ENCODE results near the gene MYNN.

MYNN gene

GRCh38 chr3:169780742-169781141, 7.5 kb downstream of the MYNN start:
- no peak for DNase-seq

GRCh38 chr3:169781209-169781855, 8.1 kb downstream of the MYNN start:
- no peak for DNase-seq

- DNase-seq: no peak
Measured at GRCh38 chr3:169787120-169787519, 13.9 kb downstream of the MYNN start.

- DNase-seq: no peak
Measured at GRCh38 chr3:169787791-169788190, 14.6 kb downstream of the MYNN start.

GRCh38 chr3:169790219-169790618, 17.0 kb downstream of the MYNN start:
- DNase-seq: no peak

- DNase-seq: no peak
Measured at GRCh38 chr3:169790687-169791429, 17.7 kb downstream of the MYNN start.

GRCh38 chr3:169792359-169792758, 19.2 kb downstream of the MYNN start:
- DNase-seq: no peak

- DNase-seq: no peak
Measured at GRCh38 chr3:169804681-169805080, 31.5 kb downstream of the MYNN start.

GRCh38 chr3:169809230-169809795, 36.1 kb downstream of the MYNN start:
- DNase-seq: peak; percentile 24 to 27

- peak; percentile 64 to 78 for DNase-seq
Measured at GRCh38 chr3:169811631-169812331, 38.6 kb downstream of the MYNN start.

- peak; percentile 71 to 80 for DNase-seq
Measured at GRCh38 chr3:169812332-169813235, 39.4 kb downstream of the MYNN start, which contains the start of the genes LRRC34 and LRRIQ4. Gene LRRC34, minus strand, starts transcription at chr3:169812904. Its CDS starts 356 bp downstream, at chr3:169812548. Gene LRRIQ4, plus strand, starts transcription at chr3:169812870. Its CDS starts 9,052 bp downstream, at chr3:169821922.

- DNase-seq: no peak
Measured at GRCh38 chr3:169813278-169813677, 40.1 kb downstream of the MYNN start.

GRCh38 chr3:169813757-169814517, 40.7 kb downstream of the MYNN start:
- DNase-seq: peak; percentile 72 to 74

GRCh38 chr3:169815590-169816150, 42.5 kb downstream of the MYNN start:
- no peak for DNase-seq

- no peak for DNase-seq
Measured at GRCh38 chr3:169818316-169818715, 45.1 kb downstream of the MYNN start.

GRCh38 chr3:169822091-169822490, 48.9 kb downstream of the MYNN start:
- no peak for DNase-seq

GRCh38 chr3:169822540-169822939, 49.3 kb downstream of the MYNN start:
- DNase-seq: no peak

- DNase-seq: no peak
Measured at GRCh38 chr3:169822983-169823382, 49.8 kb downstream of the MYNN start.

- no peak for DNase-seq
Measured at GRCh38 chr3:169825316-169825715, 52.1 kb downstream of the MYNN start.

GRCh38 chr3:169827712-169828111, 54.5 kb downstream of the MYNN start:
- no peak for DNase-seq

- DNase-seq: no peak
Measured at GRCh38 chr3:169835533-169835932, 62.3 kb downstream of the MYNN start.
